GM12801 (cell line): ENCODE results near the gene RUNX1.

Experiments used
- CTCF ChIP-seq: IDR thresholded peaks from one replicate; pipeline ENCODE4 v1.5.1; 2011; ENCODE audit warnings: control low read depth; ENCODE audit not compliant: insufficient read length; ENCODE audit errors: extremely low read depth

The RUNX1 gene

DNA sequence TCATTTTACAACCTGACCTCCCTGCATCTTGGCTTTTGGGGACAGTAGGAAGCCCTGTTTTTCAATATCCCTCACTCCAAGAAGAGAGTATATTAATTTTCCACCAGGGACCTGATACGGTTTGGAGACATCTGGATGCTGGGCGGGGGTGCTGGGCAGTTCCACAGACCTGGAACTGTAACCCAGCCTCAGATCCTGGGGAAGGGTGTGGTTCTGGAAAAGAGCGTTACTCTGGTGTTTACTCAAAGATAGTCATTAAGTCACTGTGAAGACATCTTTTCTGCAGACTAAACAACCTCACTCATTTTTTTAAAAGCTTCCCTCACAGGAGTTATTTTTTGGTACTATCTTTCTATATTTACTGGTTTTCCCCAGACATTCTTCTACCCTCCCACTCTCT, 190.5 kb downstream of the RUNX1 start:
- TF ChIP-seq CTCF: no peak

- no peak for TF ChIP-seq CTCF
Observed at GRCh38 chr21:34857874-34858273, 191.2 kb downstream of the RUNX1 start.

GRCh38 chr21:34857122-34857713, 191.9 kb downstream of the RUNX1 start:
- no peak for TF ChIP-seq CTCF

GRCh38 chr21:34852448-34852847, 196.7 kb downstream of the RUNX1 start:
- TF ChIP-seq CTCF: no peak

DNA sequence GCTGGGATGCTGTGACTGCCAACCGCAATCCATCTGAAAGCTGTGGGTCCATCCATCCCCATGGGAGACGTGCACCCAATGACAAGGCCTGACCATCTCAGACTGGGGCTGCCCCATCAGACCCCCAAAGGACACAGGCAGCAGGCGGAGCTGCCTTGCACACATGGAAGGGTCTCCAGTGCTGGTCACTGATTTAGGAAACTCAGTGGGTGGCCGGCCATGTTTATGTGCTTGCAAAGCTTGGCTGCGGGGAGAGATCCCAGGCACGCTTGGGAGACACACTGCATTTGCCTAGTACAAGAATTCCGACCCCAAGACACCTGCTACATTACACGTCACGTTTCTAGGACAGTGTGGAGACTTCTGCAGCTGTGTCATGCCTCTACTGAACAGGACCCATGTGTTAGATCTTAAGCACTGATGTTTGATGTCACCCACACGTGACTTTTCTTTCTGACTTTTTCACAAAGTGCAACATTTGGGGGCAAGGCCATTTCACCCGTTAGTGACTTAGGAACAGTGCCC, 198.9 kb downstream of the RUNX1 start:
- no peak for TF ChIP-seq CTCF

DNA sequence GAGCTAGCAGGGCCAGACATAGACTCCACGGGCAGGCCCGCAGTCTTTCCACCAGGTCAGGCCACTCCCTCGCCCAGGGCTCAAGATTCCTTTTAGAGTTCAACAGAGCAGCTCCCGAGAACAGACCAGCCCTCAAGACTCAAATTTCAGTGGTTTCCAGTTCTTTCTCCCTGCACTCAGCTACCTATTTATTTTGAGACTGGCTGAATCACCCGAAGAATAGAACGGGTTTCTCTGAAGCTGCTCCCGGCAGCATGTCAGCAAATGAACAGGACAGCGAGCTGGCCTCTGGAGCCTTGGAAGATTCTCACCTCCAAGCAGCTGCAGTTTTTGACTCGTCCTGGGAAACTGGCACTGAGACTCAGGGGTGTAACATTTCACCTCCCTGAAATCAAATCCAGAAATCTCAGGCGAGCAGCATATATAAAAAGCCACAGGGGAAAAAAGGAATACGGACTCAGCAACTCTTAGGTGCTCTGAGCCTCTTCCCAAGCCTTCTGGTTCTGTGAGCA, 202.4 kb downstream of the RUNX1 start:
- no peak for TF ChIP-seq CTCF

DNA sequence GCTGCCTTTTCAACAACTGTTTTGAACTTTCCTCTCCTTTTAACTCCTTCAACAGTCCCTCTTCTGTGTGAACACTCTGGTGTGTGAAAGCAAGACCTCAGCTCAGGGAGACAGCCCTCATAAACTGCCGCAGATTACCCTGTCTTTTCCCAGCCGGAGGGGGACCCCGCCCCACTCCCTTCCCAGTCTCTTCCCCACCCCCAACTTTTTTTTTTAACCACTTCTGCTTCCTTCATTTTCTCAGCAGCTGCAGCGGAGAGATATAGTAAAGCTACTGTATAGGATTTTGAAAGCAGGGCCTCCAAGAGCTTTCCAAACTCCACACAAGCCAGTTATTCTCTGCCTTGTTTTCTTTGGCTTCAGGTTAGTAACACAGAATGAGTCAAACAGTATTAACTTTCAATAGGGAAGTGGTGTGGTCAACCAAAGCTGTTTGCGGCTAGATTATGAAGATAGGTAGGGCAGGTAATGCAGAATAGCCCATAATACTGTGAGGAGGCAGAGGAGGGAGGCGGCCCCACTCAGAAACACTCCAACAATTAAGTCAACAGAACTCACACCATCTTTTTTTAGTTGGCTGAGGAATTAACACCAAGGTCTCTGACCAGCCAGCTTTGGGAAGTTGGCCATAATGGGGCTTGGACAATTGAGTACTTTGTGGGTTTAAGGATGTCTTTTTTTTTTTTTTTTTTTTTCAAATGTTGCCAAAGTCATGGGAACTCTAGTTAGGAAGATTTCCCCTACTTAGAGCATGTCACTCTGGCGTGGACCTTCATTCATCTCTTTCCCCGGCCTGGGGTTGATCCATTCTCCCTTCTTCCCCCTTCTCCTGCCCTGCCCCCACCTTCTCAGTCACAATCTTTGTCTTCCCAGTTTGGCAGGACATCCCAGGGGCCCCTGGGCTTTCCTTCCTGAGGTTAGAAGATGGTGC, 203.3 kb downstream of the RUNX1 start:
- TF ChIP-seq CTCF: no peak
